GM12801 (cell line): ENCODE results near the gene DIP2C.

Experiments used
- CTCF ChIP-seq: IDR thresholded peaks from one replicate; pipeline ENCODE4 v1.5.1; 2011; ENCODE audit warnings: control low read depth; ENCODE audit not compliant: insufficient read length; ENCODE audit errors: extremely low read depth

Gene DIP2C

DNA sequence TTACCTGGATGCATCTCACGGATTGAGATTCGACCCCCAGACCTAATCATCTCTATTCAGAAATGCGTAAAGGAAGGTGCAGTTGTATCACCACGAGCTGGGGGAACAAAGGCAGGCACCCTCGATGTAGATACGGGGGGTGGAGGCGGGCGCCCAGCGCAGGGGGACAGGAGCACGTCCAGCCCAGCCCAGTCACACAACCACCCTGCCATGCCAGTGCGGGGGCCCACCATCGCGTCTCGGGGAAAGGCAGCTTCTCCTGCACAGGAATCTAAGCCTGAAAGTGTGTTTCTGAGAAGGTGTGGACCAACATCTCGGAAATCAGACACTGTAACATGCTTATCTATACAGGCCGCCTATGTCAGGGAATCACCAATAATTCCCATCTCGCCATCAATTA lies 131.1 kb downstream of the DIP2C start:
- TF ChIP-seq CTCF, result no peak

GRCh38 chr10:557792-558328 lies 131.6 kb downstream of the DIP2C start:
- TF ChIP-seq CTCF, result no peak

DNA sequence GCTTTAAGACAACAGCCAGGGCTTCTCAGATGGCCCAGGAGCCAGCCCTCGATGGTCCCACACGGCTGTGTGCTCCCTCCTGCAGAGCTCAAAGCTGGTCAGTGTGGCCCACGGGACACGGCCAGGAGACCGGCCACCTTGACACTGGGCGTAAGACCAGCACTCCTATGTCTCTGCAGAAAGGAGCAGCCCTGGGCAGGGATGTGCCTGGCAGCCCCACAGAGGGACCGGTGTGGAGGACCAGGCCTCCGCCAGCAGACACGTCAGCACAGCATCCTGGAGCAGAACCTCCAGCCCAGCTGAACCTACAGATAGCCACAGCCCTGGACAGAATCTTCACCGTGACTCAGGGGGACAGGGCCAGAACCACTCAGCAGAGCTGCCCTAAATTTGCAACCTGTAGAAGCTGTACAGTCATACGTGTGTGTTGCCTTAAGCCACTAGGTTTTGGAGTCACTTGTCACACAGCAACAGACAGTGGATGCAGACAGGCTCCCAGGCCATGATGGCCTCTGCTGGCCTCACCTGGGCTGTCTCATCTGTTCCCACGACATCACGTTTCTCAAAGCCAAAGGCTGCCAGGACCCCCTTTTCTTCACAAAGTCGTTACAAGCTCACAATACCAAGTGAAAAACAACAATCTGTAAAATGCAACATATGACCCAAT lies 132.4 kb downstream of the DIP2C start:
- no peak for TF ChIP-seq CTCF

DNA sequence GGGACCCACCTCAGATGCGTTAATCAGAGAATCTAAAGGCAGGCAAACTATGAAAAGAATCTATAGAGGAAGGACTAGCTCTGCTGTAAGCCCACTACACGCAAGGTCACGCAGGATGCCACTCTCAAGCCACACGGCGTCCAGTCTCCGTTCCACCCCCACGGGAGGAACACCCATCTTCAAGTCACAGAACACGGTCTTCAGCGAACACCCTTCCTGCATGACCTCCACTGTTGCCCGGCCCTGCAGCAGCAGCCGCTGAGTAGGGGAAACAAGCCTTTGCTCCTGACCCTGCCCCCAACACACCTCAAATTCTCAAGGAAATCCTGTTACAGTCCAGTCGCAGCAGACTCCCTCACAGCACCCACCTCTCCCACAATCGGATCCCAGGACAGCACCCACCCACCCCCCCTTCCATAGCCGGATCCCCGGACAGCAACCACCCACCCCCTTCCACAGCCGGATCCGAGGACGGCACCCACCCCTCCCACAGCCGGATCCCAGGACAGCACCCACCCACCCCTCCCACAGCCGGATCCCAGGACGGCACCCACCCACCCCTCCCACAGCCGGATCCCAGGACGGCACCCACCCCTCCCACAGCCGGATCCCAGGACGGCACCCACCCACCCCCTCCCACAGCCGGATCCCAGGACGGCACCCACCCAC lies 133.7 kb downstream of the DIP2C start:
- TF ChIP-seq CTCF, result no peak

- TF ChIP-seq CTCF, result no peak
These were observed 134.2 kb downstream of the DIP2C start for GRCh38 chr10:555281-555680.

DNA sequence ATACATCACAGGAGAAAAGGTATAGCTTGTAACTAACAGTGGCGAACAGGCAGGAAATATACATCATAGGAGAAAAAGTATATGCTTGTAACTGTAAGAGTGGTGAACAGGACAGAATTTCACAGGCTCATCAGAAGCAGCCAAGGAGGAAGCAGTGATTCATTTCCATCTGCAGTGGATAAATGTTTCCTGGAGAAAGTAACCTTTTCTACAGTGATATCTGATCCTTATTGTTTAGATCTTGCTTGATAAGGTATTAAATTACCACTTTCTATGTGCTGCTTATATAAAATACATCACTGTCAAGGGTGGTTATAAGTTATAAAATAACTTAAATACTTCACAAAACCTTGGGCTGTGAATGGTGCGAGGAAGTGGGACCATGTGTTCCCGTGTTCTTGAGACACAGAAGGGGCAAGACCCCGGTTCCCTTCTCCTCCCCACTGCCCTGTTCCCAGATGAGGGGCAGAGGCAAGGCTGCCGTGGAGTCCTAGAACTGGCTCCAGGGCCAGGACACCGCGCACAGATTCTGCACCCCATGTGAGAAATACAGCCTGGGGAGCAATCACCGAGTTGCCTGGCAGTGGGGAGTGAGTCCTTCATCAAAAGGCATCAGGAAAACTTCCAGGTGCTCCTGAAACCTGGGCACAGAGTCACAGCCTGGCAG lies 135.2 kb downstream of the DIP2C start:
- no peak for TF ChIP-seq CTCF

- TF ChIP-seq CTCF, result no peak
These were observed 136.2 kb downstream of the DIP2C start for GRCh38 chr10:553233-553632.
